DOHH2 (cell line): ENCODE measurements around the gene SIRT3.

ENCODE experiments used
- EZH2phosphoT487 ChIP-seq: fragments of 200-600 bp; sonication (generic); IDR thresholded peaks from 2 replicates; pipeline ENCODE4 v1.6.1; 2017; ENCODE audit warnings: borderline replicate concordance, mild to moderate bottlenecking, antibody characterized with exemption, low read length, moderate library complexity, mixed read lengths
- TF ChIP-seq, protein P1 (sequence below): fragments of 200-600 bp; sonication (generic); IDR thresholded peaks from one replicate; pipeline ENCODE4 v1.5.1; 2014; ENCODE audit warnings: antibody characterized with exemption, mild to moderate bottlenecking, low read depth, low read length; ENCODE audit not compliant: poor library complexity, severe bottlenecking

DNA sequence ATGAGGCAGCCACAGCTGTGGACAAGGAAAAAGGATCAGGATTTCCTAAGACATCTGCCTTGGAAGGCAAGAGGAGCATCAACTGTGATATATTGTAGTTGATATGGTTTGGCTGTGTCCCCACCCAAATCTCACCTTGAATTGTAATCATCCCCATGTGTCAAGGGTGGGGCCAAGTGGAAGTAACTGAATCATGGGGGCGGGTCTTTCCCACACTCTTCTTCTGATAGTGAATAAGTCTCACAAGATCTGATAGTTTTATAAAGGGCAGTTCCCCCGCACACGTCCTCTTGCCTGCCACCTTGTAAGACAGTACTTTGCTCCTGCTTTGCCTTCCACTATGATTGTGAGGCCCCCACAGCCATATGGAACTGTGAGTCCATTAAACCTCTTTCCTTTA is 18.4 kb downstream of the SIRT3 start:
- TF ChIP-seq, protein P1, sequence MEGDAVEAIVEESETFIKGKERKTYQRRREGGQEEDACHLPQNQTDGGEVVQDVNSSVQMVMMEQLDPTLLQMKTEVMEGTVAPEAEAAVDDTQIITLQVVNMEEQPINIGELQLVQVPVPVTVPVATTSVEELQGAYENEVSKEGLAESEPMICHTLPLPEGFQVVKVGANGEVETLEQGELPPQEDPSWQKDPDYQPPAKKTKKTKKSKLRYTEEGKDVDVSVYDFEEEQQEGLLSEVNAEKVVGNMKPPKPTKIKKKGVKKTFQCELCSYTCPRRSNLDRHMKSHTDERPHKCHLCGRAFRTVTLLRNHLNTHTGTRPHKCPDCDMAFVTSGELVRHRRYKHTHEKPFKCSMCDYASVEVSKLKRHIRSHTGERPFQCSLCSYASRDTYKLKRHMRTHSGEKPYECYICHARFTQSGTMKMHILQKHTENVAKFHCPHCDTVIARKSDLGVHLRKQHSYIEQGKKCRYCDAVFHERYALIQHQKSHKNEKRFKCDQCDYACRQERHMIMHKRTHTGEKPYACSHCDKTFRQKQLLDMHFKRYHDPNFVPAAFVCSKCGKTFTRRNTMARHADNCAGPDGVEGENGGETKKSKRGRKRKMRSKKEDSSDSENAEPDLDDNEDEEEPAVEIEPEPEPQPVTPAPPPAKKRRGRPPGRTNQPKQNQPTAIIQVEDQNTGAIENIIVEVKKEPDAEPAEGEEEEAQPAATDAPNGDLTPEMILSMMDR, result no peak
- no peak for TF ChIP-seq EZH2phosphoT487
